HG03432 (cell line): Measurements from ENCODE around the gene TMEM145.

Experiments used
- ATAC-seq: cut with Tn5 transposase; IDR thresholded peaks from one replicate; pipeline ENCODE4 v1.9.1; 2021; ENCODE audit warnings: mild to moderate bottlenecking, moderate library complexity; ENCODE audit not compliant: unreplicated experiment

TMEM145 gene

DNA sequence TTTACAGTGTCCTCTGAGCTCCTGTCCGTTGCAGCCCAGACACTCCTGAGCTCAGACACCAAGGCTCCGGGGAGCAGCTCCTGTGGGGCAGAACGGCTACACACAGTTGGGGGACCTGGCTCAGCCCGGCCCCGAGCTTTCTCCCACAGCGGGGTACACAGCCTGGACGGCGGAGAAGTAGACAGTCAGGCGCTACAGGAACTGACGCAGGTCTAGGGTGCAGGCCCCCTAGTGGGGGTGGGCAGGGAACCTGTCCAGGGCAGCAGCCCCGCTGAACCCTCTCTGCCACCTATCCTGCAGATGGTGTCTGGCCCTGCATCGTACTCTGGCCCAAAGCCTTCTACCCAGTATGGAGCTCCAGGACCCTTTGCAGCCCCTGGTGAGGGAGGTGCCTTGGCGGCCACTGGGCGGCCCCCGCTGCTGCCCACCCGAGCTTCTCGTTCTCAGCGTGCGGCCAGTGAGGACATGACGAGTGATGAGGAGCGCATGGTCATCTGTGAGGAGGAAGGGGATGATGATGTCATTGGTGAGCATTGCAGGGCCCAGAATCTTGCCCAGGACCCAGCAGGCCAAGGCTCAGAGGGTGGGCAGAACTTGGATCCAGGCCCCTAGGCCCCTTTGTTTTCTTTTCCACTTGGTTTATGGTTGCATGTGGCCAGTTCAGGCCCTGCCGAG, 24.1 kb upstream of the TMEM145 start:
- ATAC-seq, result no peak

- ATAC-seq, result no peak
These were observed 23.5 kb upstream of the TMEM145 start for GRCh38 chr19:42289556-42290041.

GRCh38 chr19:42290136-42290522, 23.0 kb upstream of the TMEM145 start:
- no peak for ATAC-seq

- no peak for ATAC-seq
These were observed 22.3 kb upstream of the TMEM145 start for GRCh38 chr19:42290523-42291434.

DNA sequence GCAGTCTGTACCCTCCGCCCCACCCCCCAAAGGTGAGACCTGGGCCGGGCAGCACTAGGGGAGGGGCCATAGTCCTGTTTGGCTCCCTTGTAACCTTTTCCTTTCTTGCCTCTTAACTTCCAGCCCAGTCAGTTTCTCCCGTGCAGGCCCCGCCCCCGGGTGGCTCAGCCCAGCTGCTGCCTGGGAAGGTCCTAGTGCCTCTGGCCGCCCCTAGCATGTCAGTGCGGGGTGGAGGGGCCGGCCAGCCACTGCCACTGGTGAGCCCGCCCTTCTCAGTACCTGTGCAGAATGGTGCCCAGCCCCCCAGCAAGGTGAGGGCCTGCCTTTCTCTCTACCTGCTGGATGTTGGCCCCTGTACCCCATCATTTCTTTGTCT, 21.7 kb upstream of the TMEM145 start:
- no peak for ATAC-seq

DNA sequence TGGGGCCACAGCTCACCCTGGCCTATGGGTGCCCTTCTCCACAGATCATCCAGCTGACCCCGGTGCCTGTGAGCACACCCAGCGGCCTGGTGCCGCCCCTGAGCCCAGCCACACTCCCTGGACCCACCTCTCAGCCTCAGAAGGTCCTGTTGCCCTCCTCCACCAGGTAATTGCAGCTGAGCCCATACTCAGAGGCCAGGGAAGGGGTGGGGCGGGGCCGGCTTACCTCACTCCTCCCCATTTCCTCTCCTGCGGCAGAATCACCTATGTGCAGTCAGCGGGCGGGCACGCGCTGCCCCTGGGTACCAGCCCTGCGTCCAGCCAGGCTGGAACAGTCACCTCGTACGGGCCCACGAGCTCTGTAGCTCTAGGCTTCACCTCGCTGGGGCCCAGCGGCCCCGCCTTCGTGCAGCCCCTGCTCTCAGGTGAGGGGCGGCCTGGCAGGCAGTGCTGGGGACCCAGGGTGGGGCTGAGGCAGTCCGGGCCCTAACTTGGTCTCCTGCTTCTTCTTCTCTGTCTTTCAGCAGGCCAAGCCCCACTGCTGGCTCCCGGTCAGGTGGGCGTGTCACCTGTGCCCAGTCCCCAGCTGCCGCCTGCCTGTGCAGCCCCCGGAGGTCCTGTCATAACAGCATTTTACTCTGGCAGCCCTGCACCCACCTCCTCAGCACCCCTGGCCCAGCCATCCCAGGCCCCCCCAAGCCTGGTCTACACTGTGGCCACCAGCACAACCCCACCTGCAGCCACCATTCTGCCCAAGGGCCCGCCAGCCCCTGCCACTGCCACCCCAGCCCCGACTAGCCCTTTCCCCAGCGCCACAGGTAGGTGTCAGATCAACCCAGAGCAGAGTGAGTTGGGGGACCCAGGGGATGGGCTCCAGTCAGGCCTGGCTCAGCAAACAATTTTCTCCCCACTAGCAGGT, 20.8 kb upstream of the TMEM145 start:
- no peak for ATAC-seq

DNA sequence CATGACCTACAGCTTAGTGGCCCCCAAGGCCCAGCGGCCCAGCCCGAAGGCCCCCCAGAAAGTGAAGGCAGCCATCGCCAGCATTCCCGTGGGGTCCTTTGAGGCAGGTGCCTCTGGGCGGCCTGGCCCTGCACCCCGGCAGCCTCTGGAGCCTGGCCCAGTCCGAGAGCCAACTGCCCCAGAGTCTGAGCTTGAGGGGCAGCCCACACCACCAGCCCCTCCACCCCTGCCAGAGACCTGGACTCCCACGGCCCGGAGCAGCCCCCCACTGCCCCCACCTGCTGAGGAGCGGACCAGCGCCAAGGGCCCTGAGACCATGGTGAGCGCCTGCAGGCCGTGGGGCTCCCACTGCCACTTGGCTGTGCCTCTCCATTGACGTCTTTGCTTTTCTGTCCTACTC, 20.1 kb upstream of the TMEM145 start:
- no peak for ATAC-seq

- no peak for ATAC-seq
These were observed 19.6 kb upstream of the TMEM145 start for GRCh38 chr19:42293540-42293939.

DNA sequence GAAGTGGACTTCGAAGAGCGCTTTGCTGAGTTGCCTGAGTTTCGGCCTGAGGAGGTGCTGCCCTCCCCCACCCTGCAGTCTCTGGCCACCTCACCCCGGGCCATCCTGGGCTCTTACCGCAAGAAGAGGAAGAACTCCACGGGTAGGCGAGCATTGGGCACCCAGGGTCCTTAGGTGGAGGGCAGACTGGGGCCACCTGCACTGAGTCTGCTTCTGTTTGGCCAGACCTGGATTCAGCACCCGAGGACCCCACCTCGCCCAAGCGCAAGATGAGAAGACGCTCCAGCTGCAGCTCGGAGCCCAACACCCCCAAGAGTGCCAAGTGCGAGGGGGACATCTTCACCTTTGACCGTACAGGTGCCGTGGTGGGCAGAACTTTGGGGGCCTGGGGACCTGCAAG, 19.2 kb upstream of the TMEM145 start:
- ATAC-seq, result no peak

GRCh38 chr19:42294471-42295137, 18.5 kb upstream of the TMEM145 start:
- no peak for ATAC-seq

GRCh38 chr19:42295342-42295741, 17.8 kb upstream of the TMEM145 start:
- ATAC-seq, result no peak

- ATAC-seq, result no peak
These were observed 17.1 kb upstream of the TMEM145 start for GRCh38 chr19:42295831-42296525.

- no peak for ATAC-seq
These were observed 16.1 kb upstream of the TMEM145 start for GRCh38 chr19:42297039-42297438.

DNA sequence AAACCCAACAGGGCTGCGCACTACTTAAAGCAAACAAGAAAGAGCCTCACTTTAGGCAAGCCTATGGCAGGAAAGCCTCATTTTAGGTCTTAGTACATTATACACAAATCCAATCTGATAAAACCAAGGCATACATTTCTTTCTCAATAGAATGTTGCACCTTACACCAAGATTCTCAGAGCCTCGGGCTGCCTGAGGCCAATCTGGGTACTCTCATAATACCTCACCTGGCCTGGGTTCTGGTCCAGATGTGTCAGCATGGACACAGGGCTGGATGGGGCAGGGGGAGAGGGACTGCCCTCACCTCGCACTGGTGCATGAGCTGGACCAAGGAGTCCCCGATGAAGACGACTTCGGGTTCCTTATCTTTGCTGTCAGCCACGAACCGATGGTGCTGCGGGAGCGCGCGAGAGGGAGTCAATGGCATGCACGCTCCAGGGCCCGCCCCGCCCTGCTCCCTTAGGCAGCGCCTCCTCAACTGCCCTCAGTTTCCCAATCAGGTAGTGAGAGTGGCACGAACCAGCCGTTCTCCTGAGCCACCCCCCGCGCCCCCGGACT, 11.4 kb upstream of the TMEM145 start, which contains the start of gene PRR19:
TSS of gene PRR19 (plus strand) at position 487 of the 558 bp plus-strand sequence. CDS start 7,453 bp downstream, outside the sequence.
- ATAC-seq, result no peak

DNA sequence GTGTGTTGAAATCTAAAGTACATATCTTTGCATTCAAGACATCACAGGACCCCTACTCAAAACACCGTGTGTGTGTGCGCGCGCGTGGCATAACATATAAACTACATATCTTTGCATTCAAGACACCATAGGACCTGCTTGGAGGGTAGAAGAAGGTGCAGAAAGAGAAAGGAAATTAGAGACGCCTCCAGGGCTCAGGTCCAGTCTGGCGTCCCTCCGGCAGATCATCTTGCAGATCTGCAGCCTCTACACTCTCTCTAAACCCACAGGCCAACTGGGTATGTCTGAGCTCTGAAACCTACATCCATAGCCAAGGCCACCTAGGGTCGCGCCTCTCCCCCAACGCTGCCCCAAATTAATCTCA, 10.0 kb upstream of the TMEM145 start:
- ATAC-seq, result no peak

DNA sequence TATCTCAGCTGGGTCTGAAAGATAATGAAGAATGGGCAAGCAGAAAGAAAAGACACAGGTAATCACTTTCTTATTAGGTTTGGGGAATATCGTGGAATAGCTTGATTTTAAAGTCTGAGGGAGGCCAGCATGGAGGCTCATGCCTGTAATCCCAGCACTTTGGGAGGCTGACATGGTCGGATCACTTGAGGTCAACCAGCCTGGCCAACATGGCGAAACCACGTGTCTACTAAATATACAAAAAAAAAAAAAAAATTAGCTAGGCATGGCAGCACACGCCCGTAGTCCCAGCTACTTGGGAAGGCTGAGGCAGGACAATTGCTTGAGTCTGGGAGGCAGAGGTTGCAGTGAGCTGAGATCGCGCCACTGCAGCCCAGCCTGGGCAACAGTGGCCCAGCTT, 9.2 kb upstream of the TMEM145 start:
- ATAC-seq, result no peak

DNA sequence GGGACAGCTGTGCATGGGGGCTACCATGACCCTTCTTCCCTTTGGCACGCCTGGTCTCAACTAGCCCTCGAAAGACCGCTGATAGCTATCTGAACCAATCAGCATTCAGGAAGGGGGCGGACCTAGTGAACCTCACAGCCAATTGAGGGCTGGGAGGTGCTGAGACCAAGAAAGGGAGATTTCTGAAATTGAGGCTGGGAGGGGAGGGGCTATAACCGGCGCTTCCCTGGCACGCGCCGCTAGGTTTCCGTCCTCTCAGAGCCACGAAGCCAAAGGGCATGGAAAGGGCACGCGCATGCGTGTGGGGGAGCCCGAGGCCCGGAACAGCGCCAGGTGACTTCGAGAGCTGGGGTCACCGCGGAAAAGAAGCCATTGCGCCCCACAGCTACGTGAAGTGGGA, 6.5 kb upstream of the TMEM145 start:
- ATAC-seq, result no peak

DNA sequence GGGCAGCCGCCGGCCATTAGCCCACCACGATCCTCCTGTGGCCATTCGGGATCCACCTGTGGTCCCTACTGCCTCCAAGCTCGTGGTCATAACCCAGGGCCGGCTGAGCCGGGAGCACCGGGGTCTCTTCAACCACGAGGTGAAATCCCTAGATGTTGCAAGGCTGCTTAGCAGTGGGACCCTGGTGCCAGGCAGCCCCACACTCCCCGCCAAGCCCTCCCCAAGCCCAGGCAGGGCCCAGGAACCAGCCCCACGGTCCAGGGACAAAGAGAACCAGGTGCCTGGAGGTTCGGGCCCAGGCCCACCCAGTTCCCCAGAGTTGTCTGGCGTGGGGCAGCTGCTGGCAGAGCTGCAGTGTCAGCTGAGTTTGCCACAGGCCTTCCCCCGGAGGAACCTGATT, 3.4 kb upstream of the TMEM145 start:
- no peak for ATAC-seq

DNA sequence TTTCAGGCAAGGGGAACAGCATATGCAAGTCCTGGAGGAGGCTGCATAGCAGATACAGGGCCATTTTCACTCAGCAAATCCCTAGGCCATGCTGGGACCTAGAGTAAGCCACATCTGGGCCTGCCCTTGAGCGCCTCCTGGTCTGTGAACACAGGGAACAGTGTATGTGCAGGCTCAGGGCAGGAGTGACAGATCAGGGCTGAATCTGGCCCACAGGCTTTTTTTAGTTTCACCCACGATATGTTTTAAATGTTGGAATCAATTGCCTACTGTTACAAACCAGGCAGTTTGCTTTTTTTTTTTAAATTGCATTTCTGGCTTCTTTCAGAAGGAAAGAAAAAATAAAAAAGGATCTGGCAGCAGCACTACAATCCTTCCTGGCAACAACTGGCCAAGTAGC, 1.5 kb upstream of the TMEM145 start:
- ATAC-seq, result no peak

DNA sequence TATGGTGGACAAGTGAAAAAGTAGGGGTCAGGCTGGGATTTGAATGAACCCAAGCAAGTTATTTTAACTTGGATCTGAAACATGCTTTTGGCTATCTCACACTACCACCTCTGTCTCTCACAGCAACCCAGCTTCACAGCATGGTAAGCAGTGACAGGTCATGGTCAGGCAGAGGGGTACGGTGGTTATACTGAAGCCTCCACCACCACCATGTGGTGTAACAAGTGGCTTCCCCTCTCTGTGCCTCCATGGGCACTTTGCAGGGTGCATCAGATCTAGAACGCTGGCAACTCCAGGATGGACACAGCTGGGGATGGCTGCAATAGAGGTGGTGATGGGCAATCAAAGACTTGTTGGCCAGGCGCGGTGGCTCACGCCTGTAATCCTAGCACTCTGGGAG, 739 bp upstream of the TMEM145 start:
- no peak for ATAC-seq
